Adipocyte (in vitro differentiated cells): ENCODE data around the gene PIEZO2.

ENCODE experiments used
- DNase-seq: peaks from one replicate; pipeline ENCODE4 v3.0.0-alpha.2; 2015; ENCODE audit warnings: low read depth
- H3K27me3 ChIP-seq: replicated peaks from 2 replicates; pipeline ENCODE4 v1.7.0; 2013; ENCODE audit warnings: mild to moderate bottlenecking, low read length, moderate library complexity; ENCODE audit not compliant: control insufficient read depth, insufficient read depth
- H3K36me3 ChIP-seq: 2 replicates; pipeline ENCODE4 v1.7.0; 2013; ENCODE audit warnings: low read length, mild to moderate bottlenecking, moderate library complexity; ENCODE audit not compliant: control insufficient read depth, insufficient read depth, severe bottlenecking
- H3K4me1 ChIP-seq: 2 replicates; pipeline ENCODE4 v1.7.0; 2013; ENCODE audit warnings: mild to moderate bottlenecking, low read length, moderate library complexity; ENCODE audit not compliant: control insufficient read depth, insufficient read depth
- H3K4me3 ChIP-seq: 2 replicates; pipeline ENCODE4 v1.7.0; 2013; ENCODE audit warnings: mild to moderate bottlenecking, low read length, moderate library complexity
- H3K9ac ChIP-seq: 2 replicates; pipeline ENCODE4 v1.7.0; 2013; ENCODE audit warnings: mild to moderate bottlenecking, low read length, moderate library complexity
- H3K9me3 ChIP-seq: 2 replicates; pipeline ENCODE4 v1.7.0; 2013; ENCODE audit warnings: mild to moderate bottlenecking, low read length, moderate library complexity; ENCODE audit not compliant: control insufficient read depth

The PIEZO2 gene

GRCh38 chr18:11165138-11165537 is 15.8 kb upstream of the PIEZO2 start:
- Histone ChIP-seq H3K36me3 (no peaks in the 10 kb centered on the region), H3K27me3 (peaks cover 7% of the 10 kb centered on the region), H3K9ac (no peak overlapping the region), H3K4me3 (no peak overlapping the region), H3K9me3 (peaks cover 7% of the 10 kb centered on the region), H3K4me1 (no peaks in the 10 kb centered on the region)
- no peak for DNase-seq

GRCh38 chr18:11163665-11164064 is 14.3 kb upstream of the PIEZO2 start:
- no peak for DNase-seq
- H3K36me3 ChIP-seq: no peaks in the 10 kb centered on the region
- peaks cover 16% of the 10 kb centered on the region for H3K27me3 ChIP-seq
- H3K9me3 ChIP-seq: peaks cover under 1% of the 10 kb centered on the region
- no peak overlapping the region for H3K9ac ChIP-seq
- H3K4me3 ChIP-seq: no peak overlapping the region
- no peaks in the 10 kb centered on the region for H3K4me1 ChIP-seq

- H3K4me1 ChIP-seq: no peaks in the 10 kb centered on the region
- no peaks in the 10 kb centered on the region for H3K36me3 ChIP-seq
- H3K9ac ChIP-seq: no peak overlapping the region
- H3K27me3 ChIP-seq: peaks cover 16% of the 10 kb centered on the region
- no peaks in the 10 kb centered on the region for H3K9me3 ChIP-seq
- no peak for DNase-seq
- no peak overlapping the region for H3K4me3 ChIP-seq
Measured at GRCh38 chr18:11162889-11163288, 13.5 kb upstream of the PIEZO2 start.

- no peak overlapping the region for H3K9ac ChIP-seq
- peaks cover 16% of the 10 kb centered on the region for H3K27me3 ChIP-seq
- no peaks in the 10 kb centered on the region for H3K4me1 ChIP-seq
- no peaks in the 10 kb centered on the region for H3K36me3 ChIP-seq
- DNase-seq: no peak
- no peak overlapping the region for H3K4me3 ChIP-seq
- H3K9me3 ChIP-seq: no peaks in the 10 kb centered on the region
Measured at GRCh38 chr18:11162462-11162861, 13.1 kb upstream of the PIEZO2 start.

GRCh38 chr18:11160313-11160712 is 10.9 kb upstream of the PIEZO2 start:
- H3K9ac ChIP-seq: no peak overlapping the region
- H3K4me3 ChIP-seq: no peak overlapping the region
- peaks cover 6% of the 10 kb centered on the region for H3K4me1 ChIP-seq
- H3K27me3 ChIP-seq: peaks cover 16% of the 10 kb centered on the region
- no peaks in the 10 kb centered on the region for H3K36me3 ChIP-seq
- no peak for DNase-seq
- H3K9me3 ChIP-seq: no peaks in the 10 kb centered on the region

- Histone ChIP-seq H3K4me1 (peaks cover 10% of the 10 kb centered on the region), H3K36me3 (no peaks in the 10 kb centered on the region), H3K9me3 (no peaks in the 10 kb centered on the region), H3K4me3 (no peak overlapping the region), H3K27me3 (peaks cover 16% of the 10 kb centered on the region), H3K9ac (no peak overlapping the region)
- no peak for DNase-seq
Measured at GRCh38 chr18:11159844-11160243, 10.5 kb upstream of the PIEZO2 start.

GRCh38 chr18:11156978-11157377 is 7.6 kb upstream of the PIEZO2 start:
- Histone ChIP-seq H3K4me1 (peaks cover 14% of the 10 kb centered on the region), H3K27me3 (peaks cover 22% of the 10 kb centered on the region), H3K36me3 (no peaks in the 10 kb centered on the region), H3K4me3 (no peak overlapping the region), H3K9me3 (no peaks in the 10 kb centered on the region), H3K9ac (no peak overlapping the region)
- DNase-seq: no peak

GRCh38 chr18:11155034-11155759 is 5.8 kb upstream of the PIEZO2 start:
- Histone ChIP-seq H3K4me3 (no peak overlapping the region), H3K4me1 (peaks cover 14% of the 10 kb centered on the region), H3K27me3 (peaks cover 33% of the 10 kb centered on the region), H3K36me3 (no peaks in the 10 kb centered on the region), H3K9ac (no peak overlapping the region), H3K9me3 (no peaks in the 10 kb centered on the region)
- DNase-seq: peak; percentile 64

- peak; percentile 86 for DNase-seq
- Histone ChIP-seq H3K4me1 (peaks cover 14% of the 10 kb centered on the region), H3K36me3 (no peaks in the 10 kb centered on the region), H3K9me3 (no peaks in the 10 kb centered on the region), H3K27me3 (peaks cover 33% of the 10 kb centered on the region), H3K4me3 (no peak overlapping the region), H3K9ac (no peak overlapping the region)
Measured at GRCh38 chr18:11154368-11154989, 5.1 kb upstream of the PIEZO2 start.

- H3K9me3 ChIP-seq: no peaks in the 10 kb centered on the region
- no peak overlapping the region for H3K4me3 ChIP-seq
- no peaks in the 10 kb centered on the region for H3K36me3 ChIP-seq
- peaks cover 40% of the 10 kb centered on the region for H3K27me3 ChIP-seq
- DNase-seq: no peak
- no peak overlapping the region for H3K9ac ChIP-seq
- H3K4me1 ChIP-seq: peaks cover 14% of the 10 kb centered on the region
Measured at GRCh38 chr18:11153097-11153496, 3.7 kb upstream of the PIEZO2 start.

- H3K9me3 ChIP-seq: no peaks in the 10 kb centered on the region
- H3K9ac ChIP-seq: no peak overlapping the region
- no peak for DNase-seq
- peaks cover 8% of the 10 kb centered on the region for H3K4me1 ChIP-seq
- H3K36me3 ChIP-seq: no peaks in the 10 kb centered on the region
- H3K27me3 ChIP-seq: peaks cover 58% of the 10 kb centered on the region
- no peak overlapping the region for H3K4me3 ChIP-seq
Measured at GRCh38 chr18:11150271-11150615, 874 bp upstream of the PIEZO2 start.
